Stimulated activated CD4-positive, alpha-beta T cell treated with anti-CD3 and anti-CD28 coated beads, TNF-alpha, amount 100 ng/mL, for 4 hours (primary cell): ENCODE measurements around the gene EHBP1.
"Not testable (repeated sequence)": the region's sequence is repeated elsewhere in the genome, so short reads cannot be mapped to it uniquely, and the experiment has no call there.

ENCODE experiments used
- DNase-seq, 3 experiments: peaks; one replicate each; pipeline ENCODE4 v3.0.0-alpha.2; 2020; ENCODE audit warnings: low read depth in 3 of 3

Gene EHBP1

DNA sequence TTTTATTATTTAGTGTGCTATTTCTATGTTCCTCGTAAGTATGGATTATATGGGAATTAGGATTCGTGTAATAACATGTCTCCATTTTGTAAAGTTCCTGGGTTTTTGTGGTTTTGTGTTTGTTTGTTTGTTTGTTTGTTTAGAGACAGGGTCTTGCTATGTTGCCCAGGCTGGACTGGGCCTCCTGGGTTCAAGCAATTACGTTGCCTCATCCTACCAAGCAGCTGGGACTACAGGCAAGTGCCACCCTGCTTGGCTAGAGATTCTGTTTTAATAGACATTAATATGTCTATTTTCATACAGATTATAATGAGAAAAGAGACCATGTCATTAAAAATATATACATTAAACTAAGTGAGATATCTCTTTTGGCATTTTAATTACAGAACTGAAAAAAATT, 309.9 kb downstream of the EHBP1 start:
- DNase-seq, result no peak

DNA sequence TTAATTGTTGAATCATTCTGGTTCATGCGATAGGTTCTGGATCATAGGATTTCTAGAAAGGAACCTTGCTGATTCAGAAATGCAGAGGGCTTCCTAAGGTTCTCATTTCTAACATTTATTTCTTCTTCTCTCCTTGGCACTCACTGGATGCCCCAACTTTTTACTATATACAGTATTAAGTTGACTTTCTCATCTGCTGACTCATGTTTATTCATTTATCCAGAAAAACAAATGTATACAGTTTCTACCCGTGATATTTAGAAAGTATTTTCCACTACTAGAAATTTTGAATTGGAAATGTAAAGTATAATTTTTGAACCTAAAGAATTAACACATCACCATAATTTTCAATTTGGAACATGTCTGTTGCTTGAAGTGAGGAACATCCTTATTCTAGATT, 312.9 kb downstream of the EHBP1 start:
- DNase-seq, result no peak

DNA sequence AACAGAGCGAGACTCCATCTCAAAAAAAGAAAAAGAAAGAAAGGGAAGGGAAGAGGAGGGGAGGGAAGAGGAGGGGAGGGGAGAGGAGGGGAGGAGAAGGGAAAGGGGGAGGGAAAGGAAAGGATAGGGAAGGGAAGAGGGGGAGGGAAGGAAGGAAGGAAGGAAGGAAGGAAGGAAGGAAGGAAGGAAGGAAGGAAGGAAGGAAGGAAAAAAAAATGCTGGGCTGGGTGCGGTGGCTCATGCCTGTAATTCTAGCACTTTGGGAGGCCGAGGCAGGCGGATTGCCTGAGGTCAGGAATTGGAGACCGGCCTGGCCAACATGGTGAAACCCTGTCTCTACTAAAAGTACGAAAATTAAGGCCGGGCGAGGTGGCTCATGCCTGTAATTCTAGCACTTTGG, 314.2 kb downstream of the EHBP1 start:
- DNase-seq, result not testable (repeated sequence)

DNA sequence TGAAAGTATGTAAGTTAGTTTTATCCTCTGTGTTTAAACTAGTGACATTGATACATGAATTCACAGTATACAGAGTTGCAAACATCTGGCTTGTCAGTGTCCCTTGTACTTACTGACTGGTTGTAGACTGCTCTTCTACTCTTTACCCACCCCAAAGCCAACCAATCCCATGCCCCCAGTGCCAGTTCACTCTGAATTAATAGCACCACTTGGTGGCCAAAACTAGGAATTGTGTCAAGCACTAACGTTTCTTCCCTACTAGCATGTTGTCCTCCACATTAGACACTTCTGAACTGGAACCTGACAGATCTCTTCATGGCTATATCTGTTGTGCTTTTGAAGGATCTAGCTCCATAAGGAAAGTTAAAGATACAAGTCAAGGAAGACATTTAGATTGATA, 317.9 kb downstream of the EHBP1 start:
- DNase-seq, result no peak

DNA sequence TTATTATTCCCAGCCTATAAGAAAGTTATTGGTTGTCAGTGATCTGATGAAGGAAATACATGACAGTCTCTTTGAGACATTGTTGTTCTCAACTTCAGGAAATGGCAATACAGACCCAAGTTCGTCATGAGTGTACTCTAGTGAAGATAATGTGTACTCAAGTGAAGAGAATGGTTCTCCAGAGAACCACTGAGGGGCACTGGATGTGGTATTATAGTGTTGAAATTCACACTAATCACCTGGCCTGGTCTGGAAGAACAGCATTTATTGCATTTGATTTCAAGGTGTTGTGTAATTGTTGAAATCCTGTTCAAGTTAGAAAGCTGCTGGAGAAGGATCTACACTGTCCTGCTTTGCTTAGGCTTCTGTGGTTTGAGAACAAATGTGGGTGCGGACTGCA, 321.7 kb downstream of the EHBP1 start:
- no peak for DNase-seq

DNA sequence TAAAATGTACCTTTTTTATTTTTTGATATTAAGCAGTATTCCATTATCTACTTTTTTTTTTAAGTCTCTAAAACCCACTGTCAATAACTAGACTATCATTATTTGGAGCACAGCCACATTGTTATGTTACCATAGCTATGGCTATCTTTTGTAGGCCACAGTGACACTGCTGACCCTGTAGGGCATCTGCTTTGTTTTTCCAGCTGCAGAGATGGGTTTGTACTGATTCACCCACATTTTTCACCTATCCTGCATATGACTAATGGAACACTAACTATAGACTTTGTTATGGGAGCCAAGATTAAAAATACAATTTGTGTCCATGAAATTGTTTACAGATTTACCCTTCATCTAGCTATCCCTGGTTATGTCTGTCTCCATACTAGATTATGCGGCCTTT, 323.5 kb downstream of the EHBP1 start:
- DNase-seq, result no peak

DNA sequence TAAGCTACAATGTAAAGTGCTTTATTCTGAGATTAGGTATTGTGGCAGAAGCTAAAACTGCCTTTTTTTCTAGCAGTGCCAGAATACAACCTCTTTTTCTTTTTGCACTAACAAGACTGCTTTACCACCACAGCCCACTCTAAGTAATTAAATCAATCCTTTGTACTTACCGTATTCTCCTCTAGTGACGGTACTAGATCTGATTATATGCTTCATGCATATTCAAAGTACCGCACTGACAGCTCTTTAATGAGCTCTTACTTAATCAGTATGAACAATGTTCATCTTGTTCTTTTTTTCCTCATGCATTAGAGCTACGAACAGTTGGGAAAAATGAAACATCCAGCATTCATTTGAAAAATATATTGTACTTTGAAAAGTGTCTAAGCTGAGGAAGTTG, 329.0 kb downstream of the EHBP1 start:
- no peak for DNase-seq

DNA sequence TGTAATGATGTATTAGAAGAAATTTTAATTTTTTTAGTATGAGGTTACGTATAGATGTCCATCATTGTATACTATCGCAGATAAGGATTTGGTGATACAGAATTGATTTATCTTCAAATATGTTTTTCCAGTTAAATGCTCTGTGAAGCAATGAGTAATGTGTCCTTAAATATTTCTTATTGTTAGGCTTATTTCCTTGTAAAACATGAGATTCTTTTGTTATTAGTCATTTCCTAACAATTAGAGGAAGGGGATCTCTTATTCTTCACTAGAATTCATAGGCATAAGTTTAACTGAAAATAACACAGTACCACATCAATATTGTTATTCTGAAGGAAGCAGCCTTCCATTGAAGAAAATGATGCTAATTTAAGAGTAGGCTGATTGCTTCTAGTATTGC, 329.7 kb downstream of the EHBP1 start:
- no peak for DNase-seq

DNA sequence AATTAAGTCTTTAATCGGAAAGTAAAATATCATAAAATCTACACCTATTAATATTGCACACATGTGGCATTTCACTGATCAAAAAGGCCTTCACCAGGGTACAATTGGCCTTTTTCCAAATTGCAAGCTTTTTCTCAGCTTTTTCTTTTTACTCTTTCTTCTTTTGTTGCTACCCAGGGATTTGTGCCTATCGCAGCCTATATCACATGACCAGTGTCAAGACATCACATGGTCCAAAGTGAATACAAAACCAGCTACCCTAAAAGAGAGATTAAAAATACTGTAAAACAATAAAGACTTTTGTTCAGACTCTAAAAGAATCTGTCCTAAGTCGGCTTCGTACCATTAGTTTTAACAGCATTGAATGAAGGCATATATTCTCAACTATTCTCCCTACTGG, 330.1 kb downstream of the EHBP1 start:
- no peak for DNase-seq

DNA sequence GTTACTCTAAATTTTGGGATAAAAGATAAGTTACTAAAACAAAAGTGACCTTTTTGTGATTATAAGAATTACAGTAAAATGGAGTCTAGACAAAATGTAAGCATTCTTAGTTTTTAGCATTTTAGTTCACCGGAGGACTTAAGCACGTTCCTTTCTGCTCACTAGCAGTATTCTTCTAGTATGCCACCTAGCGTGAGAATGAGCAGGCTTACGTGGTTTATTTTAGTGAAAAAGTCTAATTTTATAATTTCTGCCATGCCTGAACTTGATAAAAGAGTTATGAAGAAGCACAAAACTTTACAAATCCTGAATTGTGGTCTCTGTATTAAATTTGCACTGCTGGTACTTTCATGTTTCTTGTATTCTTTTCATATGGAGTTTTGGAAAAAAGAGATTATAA, 332.5 kb downstream of the EHBP1 start:
- DNase-seq, result no peak

DNA sequence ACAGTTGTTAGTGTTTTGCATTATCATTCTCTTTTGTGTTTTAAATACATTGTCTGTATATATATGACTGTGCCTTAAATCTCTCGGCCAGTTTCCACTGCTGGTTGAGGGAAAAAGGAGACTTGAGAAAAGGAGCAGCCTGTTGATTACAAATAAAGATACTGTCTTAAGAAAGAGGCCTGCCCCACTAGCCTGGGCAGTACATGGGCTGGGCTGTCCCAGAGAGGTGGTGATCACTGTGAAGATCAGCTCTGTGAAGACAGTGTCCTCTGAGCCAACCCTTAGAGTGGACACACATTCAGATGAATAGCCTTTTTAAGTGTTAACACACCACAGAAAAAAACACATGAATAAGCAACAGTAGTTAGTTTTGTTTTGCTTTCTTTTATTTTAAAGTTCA, 335.1 kb downstream of the EHBP1 start:
- DNase-seq, result no peak

DNA sequence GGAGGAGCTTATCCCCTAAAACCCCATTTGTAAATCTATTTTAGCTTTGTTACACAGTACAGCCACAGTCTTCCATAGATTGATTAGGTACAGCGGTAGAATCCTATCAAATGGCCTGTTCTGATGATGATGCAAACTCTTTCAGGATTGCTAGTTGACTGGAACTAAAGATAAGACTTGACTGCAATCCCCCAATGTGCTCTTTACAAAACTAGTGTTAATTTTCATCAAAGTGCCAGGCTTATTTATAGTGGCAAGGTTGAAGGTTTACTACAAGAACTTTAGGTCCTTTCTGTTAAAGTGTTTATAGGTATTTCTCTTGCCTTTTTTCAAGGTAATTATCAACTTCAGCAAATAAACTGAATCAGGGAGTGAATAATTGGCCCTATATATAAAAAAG, 336.1 kb downstream of the EHBP1 start:
- DNase-seq, result no peak

DNA sequence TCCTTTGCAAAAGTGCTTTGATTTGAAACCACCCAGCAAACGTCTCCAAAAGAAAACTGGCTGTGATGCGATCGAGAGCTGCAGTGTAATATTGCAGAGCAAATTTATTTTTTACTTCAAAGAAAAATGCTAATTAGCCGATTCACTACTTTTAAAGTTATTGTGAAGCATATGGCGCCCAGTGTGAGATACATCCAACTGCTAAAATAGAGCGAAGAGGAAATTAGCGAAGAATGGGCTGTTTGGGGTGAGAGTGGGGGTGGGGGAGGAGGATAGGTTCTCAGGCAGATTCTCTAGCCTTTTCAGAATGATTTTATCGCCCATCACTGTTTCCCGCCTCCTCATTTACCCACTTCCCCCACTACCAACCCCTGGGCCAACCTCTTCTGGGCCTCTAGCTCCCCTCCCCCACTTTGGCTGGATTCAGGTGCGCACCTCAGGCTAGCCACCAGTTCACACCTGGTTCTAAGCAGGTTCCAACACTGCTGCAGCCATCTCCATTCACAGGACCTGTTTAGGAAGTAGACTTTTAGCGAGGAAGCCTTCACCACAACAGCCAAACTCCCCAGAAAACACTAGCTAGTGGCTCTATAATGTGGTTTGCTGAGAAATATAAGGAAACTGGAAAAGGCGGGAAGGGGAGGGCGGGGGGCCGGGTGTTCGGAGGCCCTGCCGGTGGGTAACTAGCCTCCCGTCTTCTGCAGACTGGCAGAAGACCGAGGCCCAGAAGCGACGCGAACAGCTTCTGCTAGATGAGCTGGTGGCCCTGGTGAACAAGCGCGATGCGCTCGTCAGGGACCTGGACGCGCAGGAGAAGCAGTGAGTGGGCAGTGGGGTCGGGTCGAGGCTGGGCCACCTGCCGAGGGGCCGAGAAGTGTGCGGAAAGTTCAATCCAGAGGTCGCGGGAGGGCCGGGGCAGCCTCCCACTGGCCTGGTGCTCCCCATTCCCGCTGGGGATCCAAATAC, 339.1 kb downstream of the EHBP1 start:
- no peak for DNase-seq

DNA sequence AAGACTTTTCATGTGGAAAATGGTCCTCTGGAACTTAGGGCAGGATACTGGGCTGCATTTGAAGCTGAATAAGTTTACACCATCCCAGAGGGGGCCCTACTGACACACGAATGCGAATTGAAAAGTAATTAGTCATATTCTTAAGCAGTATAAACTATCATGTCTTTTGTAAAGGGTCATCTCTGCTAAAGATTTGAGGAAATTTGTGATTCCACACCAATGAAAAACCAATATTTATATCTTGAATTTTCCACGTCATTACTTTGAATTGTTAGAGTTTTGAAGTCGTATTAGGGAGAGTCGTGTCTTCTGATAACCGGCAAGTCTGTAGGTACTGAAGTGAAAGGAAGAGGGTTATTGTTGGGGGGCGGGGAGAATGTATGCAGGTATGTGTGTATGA, 341.0 kb downstream of the EHBP1 start:
- no peak for DNase-seq

DNA sequence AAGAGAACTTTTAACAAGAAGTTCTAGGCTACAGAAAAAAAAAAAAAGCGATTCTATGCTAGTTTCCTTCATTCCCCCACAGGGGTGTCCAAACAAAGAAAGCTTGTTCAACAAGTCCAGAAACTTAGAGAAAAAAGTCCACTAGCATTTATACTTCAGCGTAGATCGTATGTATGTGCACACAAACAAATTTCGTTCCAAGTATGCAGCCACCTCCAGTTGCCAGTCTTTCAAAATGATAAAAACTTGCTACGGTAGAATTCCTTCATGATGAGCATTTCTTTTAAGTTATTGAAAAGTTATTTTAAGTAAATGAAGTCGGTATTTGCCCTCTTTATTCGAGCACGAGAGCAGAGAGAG, 341.4 kb downstream of the EHBP1 start:
- DNase-seq, result no peak

DNA sequence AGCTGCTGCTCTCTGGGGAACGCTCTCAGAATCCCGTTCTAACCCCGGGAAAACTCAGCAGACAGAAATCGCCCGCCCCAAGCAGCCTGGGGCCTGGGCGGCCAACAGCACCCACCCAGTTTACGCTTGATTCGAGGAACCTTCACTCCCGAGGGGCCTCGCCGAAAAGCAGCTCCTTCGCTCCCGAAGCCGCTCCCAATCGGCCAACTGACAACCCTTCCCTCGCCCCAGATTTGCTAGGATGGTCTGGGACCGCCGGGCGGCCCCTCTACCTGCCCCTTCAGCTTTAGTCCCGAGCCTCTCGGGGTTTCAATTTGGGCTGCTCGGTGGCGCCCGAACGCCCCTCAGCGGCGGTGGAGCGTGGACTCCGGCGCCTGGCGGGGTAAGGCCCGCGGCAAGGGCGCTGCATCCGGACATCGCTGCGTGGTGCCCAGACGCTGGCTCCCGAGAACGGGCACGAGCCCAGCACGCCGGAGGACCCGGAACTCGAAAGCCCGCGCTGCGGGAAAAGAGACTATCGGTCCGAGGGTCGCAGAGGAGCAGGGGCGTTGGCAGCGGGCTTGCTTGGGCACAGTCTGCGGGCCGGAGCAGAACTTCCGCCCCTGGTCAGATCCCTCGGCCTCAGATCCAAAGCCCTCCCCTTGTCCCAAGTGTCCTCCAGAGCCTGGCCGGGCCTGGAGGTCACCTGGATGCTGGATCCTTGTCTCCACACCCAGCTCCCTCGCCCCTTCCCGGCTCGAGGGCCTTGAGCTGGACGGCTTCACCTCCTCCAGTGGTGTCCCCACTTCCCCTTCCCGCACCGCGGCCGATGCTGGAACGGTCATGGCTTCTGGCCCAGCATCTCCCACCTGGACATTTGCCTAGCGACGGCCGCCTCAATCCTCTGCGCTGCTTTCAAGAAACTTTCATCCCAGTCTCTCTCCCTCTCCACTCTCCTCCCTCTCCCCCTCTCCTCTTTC, 342.1 kb downstream of the EHBP1 start:
- no peak for DNase-seq

DNA sequence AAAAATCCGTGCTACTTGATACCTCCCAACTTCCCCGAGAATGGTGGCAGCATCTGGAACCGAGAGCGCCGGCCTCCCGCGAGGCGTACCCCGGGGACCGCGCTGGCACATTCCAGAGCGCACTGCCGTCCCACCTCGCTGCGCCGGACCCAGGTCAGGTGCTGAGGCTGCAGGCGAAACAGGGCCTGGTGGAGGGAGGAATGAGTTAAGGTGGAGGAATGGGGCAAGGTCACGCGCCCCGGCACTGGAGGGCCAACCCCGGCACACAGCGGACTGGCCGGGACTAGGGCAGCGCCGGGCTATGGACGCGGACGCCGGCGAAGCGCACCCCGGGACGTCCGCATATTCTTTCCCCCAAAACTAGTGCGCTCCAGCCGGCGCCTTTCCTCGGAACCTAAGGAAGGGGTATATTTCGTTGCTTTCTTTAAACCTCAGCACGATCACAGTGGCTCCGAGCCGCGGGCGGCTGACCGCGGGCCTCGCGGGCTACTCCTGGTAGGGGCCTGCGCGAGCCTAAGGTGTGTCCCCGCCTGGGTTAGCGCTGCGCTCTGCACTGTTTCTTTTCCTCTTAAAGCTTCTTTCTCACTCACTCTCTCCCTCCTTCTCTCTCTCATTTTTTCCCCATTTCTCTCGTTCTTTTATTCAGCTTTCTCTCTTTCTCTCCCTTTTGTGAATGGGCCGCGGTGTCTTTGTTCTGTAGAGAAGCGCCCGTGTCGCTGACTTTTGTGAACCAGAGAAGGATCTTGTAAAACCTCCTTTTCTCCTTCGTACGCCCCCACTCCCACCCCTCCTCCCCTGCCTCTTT, 343.1 kb downstream of the EHBP1 start:
- no peak for DNase-seq

DNA sequence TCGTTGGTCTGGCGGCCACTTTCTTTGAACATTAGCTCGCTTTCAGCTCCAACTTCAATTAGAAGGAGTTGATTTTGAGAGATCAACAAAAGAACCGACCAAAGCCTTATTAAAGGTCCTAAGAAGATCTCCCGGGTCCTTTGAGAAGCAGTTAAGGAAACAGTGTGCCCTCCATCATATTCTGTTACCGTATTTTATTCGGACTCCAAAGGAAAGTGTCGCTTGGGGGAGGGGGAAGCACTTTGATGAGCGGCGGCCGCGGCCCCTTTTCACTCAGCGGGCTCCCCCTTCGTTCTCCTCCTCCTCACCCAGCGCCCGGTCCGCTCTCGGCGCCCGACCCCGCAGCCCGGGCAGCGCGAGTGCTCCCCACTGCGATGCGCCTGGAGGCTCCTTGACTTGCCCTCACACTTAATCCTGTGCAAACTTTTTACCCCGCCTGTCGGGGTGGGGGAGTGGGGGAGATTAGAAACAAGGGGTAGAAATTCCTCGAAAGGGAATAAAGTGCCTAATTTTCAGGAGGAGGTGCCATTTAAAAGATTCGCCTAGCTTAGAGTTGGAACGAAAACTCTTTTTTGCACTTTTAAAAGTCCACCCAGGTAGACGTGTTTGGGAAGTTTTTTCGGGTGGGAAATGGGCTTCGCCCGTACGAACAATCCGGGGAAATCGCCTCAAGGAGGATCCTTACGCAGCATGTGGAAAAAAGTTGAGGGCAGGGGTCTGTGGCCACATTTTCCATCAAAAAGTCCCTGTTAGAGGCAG, 343.9 kb downstream of the EHBP1 start:
- no peak for DNase-seq

DNA sequence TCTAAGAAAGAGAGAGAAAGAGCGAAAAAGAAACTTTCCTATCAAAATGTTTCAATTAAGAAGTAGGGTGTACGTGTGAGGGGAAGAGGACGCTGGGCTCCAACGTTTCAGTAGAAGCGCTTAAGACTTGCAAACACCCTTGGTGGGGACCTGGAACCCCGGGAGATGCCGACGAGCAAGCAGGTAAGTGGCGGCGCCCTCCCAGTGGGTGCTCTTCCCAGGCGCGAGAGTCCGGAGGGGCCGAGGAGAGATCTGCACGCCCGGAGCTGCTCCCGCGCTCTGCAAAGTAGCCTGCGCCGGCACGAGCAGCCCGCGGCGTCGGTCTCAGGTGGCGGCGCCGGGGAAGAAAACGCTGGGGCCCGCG, 344.4 kb downstream of the EHBP1 start:
- no peak for DNase-seq

DNA sequence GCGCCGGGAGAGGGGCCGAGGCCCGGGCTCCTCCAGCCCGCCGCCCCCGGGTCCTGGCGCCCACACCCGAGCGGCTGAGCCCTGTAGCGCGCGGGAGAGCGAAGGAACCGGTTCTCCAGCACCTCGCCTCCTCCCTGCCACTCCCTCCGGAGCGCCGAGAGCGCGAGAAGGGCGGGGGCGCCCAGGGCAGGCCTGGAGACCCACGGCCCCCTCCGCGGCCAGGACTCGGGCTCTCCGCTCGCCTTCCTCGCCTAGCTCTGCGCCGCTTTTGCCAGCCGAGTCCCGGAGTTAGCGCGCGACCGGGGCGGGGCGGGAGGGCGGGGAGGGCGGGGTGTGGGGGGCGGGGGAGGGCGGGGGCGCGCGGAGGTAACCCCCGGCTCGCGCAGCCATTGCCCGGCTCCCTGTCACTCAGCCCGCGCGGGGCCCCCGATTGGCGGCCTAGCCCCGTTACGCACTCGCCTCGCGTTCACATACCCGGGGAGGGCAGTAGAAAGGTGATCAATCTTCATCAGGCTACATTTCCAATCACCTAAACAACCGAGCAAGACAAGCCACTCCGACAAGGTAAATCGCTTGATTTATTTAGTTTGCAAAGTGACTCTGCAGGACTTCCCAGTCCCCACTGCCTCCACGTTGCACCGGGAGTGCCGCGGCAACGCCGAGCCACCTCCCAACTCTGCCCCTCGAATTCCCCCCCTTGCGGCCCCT, 345.0 kb downstream of the EHBP1 start, which contains the start of gene OTX1:
Gene OTX1, plus strand, starts transcription at position 497 of the 708 bp plus-strand sequence. CDS start 2,161 bp downstream, outside the sequence.
- peak in 1 of 3 experiments; percentile 26 for DNase-seq
